GM19397 (cell line): ENCODE results near the gene VSIG8.

Experiments used
- ATAC-seq: cut with Tn5 transposase; IDR thresholded peaks from one replicate; pipeline ENCODE4 v1.9.1; 2021; ENCODE audit warnings: mild to moderate bottlenecking, moderate library complexity; ENCODE audit not compliant: unreplicated experiment

Gene VSIG8

GRCh38 chr1:159884296-159884695 is 21.8 kb upstream of the VSIG8 start:
- no peak for ATAC-seq

- ATAC-seq: no peak
These were observed 20.7 kb upstream of the VSIG8 start for GRCh38 chr1:159883134-159883533.

- no peak for ATAC-seq
These were observed 20.0 kb upstream of the VSIG8 start for GRCh38 chr1:159882527-159882862.

GRCh38 chr1:159881622-159882526 is 19.4 kb upstream of the VSIG8 start:
- ATAC-seq: no peak

- no peak for ATAC-seq
These were observed 18.0 kb upstream of the VSIG8 start for GRCh38 chr1:159880430-159880829.

GRCh38 chr1:159879977-159880376 is 17.5 kb upstream of the VSIG8 start:
- ATAC-seq: no peak

GRCh38 chr1:159879136-159879535 is 16.7 kb upstream of the VSIG8 start:
- ATAC-seq: no peak

GRCh38 chr1:159877695-159878444 is 15.4 kb upstream of the VSIG8 start:
- ATAC-seq: no peak

- ATAC-seq: no peak
These were observed 11.2 kb upstream of the VSIG8 start for GRCh38 chr1:159873530-159874143.

- no peak for ATAC-seq
These were observed 10.4 kb upstream of the VSIG8 start for GRCh38 chr1:159872891-159873290.

GRCh38 chr1:159870704-159871103 is 8.2 kb upstream of the VSIG8 start:
- no peak for ATAC-seq

- no peak for ATAC-seq
These were observed 7.2 kb upstream of the VSIG8 start for GRCh38 chr1:159869607-159870006.

GRCh38 chr1:159869173-159869572 is 6.7 kb upstream of the VSIG8 start:
- no peak for ATAC-seq

GRCh38 chr1:159868766-159869165 is 6.3 kb upstream of the VSIG8 start:
- no peak for ATAC-seq

- no peak for ATAC-seq
These were observed 5.2 kb upstream of the VSIG8 start for GRCh38 chr1:159867664-159868026.

- ATAC-seq: no peak
These were observed 4.6 kb upstream of the VSIG8 start for GRCh38 chr1:159866905-159867663.

- ATAC-seq: no peak
These were observed 3.6 kb upstream of the VSIG8 start for GRCh38 chr1:159866066-159866465.

GRCh38 chr1:159864262-159864661 is 1.8 kb upstream of the VSIG8 start:
- ATAC-seq: no peak

- no peak for ATAC-seq
These were observed 426 bp downstream of the VSIG8 start for GRCh38 chr1:159862031-159862430.

GRCh38 chr1:159861218-159861617 is 1.2 kb downstream of the VSIG8 start:
- ATAC-seq: no peak

- ATAC-seq: no peak
These were observed 2.0 kb downstream of the VSIG8 start for GRCh38 chr1:159860456-159860855.
